ENCODE data around the gene ERH. TPM values are rescaled to one million over a fixed set of nuclear protein-coding genes. Genes with fewer than 3 reads are reported as not detected.

ERH gene
- total and polyA plus RNA-seq, 10 of the 15 experiments (the other 5 are each of a cell fraction or from before 2014, with no cell fraction given): 255 to 852 (median 382) TPM

DNA sequence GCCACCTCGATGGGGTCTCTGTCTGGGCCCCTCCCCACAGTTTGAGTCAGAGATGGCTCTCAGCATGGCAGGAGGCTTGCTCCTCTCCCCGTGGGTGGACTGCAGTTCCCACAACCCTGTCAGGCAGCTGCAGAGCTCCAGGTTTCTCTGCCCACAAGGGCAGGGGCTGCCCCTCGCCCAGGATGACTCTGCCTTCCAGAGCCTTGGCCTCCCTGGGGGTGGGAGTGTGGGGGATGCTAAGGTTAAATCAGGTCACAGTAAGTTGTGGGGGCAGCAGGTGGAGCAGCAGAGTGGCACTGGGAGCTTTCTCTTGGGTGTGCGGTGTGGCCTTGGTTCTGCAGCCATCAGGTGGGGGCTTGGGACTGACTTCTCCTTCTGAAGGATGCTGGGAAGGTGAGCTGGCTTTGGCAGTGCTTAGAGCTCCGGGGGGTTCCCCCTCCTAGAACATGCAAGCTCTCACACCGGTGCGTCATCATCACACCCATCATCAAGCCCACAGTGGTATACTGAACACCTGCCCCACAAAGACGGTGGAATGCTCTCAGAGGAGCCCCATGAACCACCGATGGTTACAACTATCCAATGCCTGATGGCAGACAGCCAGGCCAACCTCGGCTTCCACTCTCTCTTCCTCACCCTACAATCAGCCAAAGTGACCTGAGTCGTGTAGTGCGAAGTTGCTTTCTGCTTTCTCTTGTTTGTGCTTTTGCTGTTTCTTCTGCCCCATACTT lies 39.7 kb downstream of the ERH start (continued):
- TF ChIP-seq, protein P1, sequence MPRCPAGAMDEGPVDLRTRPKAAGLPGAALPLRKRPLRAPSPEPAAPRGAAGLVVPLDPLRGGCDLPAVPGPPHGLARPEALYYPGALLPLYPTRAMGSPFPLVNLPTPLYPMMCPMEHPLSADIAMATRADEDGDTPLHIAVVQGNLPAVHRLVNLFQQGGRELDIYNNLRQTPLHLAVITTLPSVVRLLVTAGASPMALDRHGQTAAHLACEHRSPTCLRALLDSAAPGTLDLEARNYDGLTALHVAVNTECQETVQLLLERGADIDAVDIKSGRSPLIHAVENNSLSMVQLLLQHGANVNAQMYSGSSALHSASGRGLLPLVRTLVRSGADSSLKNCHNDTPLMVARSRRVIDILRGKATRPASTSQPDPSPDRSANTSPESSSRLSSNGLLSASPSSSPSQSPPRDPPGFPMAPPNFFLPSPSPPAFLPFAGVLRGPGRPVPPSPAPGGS (IDR thresholded peaks at IDR 0.05; ENCODE audit: borderline replicate concordance, insufficient read depth, low read depth, low read length, poor library complexity, severe bottlenecking): peak; percentile 20
- TF ChIP-seq SPI1 (IDR thresholded peaks at IDR 0.05; ENCODE audit: borderline replicate concordance, insufficient read depth, low read depth, low read length) (0 out of 2 replicates have a peak, but pooled peaks have one; percentile 5), MYC (IDR thresholded peaks at IDR 0.05; ENCODE audit: insufficient read depth, insufficient read length, insufficient replicate concordance, low read length, severe bottlenecking) (peak; percentile 20), EED (IDR thresholded peaks at IDR 0.05; ENCODE audit: low read depth) (peak; percentile 69), IKZF1 (conservative IDR thresholded peaks at IDR 0.05) (peak; percentile 84), NBN (IDR thresholded peaks at IDR 0.05) (0 out of 2 replicates have a peak, but pooled peaks have one; percentile 72), TBL1XR1 (IDR thresholded peaks at IDR 0.05; ENCODE audit: low read depth, low read length) (no peak), BHLHE40 (IDR thresholded peaks at IDR 0.05; ENCODE audit: borderline replicate concordance in 1 of 2, low read depth in 2 of 2, low read length in 1 of 2) (peak in 1 of 2 experiments; percentile 20; a peak in 1 of 4 replicates), SIN3A (IDR thresholded peaks at IDR 0.05; ENCODE audit: low read depth, low read length) (no peak), MTA2 (IDR thresholded peaks at IDR 0.05; ENCODE audit: low read depth) (peak; percentile 25; the same call in 1 of the 2 replicates), IKZF2 (IDR thresholded peaks at IDR 0.05) (peak; percentile 58 to 62; a peak in 2 of 4 replicates), HDGF (IDR thresholded peaks at IDR 0.05) (0 out of 2 replicates have a peak, but pooled peaks have one; percentile 60), NR2F1 (conservative IDR thresholded peaks at IDR 0.05) (peak; percentile 56)
- TF ChIP-seq, protein P2, sequence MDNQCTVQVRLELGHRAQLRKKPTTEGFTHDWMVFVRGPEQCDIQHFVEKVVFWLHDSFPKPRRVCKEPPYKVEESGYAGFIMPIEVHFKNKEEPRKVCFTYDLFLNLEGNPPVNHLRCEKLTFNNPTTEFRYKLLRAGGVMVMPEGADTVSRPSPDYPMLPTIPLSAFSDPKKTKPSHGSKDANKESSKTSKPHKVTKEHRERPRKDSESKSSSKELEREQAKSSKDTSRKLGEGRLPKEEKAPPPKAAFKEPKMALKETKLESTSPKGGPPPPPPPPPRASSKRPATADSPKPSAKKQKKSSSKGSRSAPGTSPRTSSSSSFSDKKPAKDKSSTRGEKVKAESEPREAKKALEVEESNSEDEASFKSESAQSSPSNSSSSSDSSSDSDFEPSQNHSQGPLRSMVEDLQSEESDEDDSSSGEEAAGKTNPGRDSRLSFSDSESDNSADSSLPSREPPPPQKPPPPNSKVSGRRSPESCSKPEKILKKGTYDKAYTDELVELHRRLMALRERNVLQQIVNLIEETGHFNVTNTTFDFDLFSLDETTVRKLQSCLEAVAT (IDR thresholded peaks at IDR 0.05): peak; percentile 70; the same call in 1 of the 2 replicates
